ENCODE data around the gene NR1D1.
A peak's percentile ranks its signal among the peaks of the same experiment; 100 is the strongest.

GRCh38 chr17:40086150-40087044 is 14.0 kb downstream of the NR1D1 start:
- TF ChIP-seq CTCF (conservative IDR thresholded peaks at IDR 0.05) (peak; percentile 84), EZH2 (IDR thresholded peaks at IDR 0.05; ENCODE audit: low read depth) (no peak)
